Middle frontal gyrus (tissue), 1 donor: ENCODE data around the gene CEP89.
"Not testable (repeated sequence)": the region's sequence is repeated elsewhere in the genome, so short reads cannot be mapped to it uniquely, and the experiment has no call there.

Source experiments
- DNase-seq: peaks from one replicate; pipeline ENCODE4 v3.0.0-alpha.2; 2015; ENCODE audit warnings: low spot score; ENCODE audit errors: extremely low spot score

Gene CEP89

DNA sequence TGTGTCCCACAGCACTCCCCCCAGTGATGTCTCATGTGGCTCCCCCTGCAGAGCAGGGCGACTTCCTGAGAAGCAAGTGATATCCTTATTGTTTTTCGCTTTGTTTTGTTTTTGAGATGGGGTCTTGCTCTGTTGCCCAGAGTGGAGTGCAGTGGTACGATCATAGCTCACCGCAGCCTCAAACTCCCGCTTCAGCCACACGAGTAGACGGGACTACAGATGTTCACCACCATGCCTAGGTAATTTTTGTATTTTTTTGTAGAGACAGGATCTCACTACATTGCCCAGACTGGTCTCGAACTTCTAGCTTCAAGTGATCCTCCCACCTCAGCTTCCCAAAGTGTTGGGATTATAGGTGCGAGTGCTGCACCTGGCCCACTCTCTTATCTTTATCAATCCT lies 5.0 kb downstream of the CEP89 start:
- no peak for DNase-seq

GRCh38 chr19:32945260-32945659 lies 26.5 kb downstream of the CEP89 start:
- DNase-seq, result no peak

DNA sequence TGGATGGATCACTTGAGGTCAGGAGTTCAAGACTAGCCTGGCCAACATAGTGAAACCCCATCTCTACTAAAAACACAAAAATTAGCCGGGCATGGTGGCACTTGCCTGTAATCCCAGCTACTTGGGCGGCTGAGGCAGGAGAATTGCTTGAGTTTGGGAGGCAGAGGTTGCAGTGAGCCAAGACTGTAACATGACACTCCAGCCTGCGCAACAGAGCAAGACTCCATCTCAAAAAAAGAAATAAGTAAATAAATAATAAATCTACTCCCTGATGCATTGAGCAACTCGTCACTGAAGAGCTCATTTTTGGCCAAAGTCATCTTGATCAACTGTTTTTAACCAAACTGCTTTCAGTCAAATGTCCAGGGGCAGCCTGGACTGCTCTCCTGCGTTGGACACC lies 30.5 kb downstream of the CEP89 start:
- not testable (repeated sequence) for DNase-seq

DNA sequence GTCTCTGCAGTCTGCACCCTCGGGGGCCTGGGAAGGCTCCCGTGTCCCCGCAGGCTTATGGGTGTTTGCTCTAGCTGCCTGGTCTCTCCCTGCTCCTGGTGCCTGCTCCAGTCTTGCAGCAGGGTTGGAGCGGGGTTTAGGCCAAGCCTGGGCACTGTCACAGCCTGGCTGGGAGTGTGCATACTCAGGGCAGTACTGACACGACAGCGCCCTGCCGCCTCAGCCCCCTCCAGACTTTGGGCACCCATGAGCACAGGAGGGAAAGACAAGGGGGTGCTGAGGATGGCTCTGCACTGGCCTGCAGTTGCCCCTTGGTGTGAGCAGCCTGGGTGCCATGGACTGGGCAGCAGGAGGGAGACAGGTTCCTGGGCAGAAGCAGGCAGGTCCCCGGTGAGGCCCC lies 35.7 kb downstream of the CEP89 start:
- no peak for DNase-seq

- DNase-seq, result no peak
Measured at GRCh38 chr19:32935629-32936028, 36.1 kb downstream of the CEP89 start.

GRCh38 chr19:32933571-32933970 lies 38.2 kb downstream of the CEP89 start:
- no peak for DNase-seq

GRCh38 chr19:32930567-32930966 lies 41.2 kb downstream of the CEP89 start:
- no peak for DNase-seq

- no peak for DNase-seq
Measured at GRCh38 chr19:32928806-32929205, 43.0 kb downstream of the CEP89 start.

DNA sequence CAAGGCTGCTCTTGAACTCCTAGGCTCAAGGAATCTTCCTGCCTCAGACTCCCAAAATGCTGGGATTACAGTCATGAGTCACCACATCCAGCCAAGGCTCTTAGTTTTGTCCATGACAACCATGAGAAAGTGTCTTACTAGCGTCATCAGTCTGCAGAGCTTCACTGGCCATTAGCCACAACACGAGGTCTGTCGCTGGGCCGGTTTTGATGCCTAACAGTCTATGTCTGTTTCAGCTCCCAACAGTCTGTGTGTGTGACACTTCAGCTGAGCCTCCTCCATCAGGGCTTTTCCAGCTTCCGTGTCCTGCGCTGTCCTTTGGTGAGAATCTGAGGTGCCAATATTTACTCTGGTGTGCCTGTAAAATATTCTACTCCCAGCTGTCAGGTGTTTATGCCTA lies 47.6 kb downstream of the CEP89 start:
- DNase-seq, result no peak

GRCh38 chr19:32921624-32922023 lies 50.1 kb downstream of the CEP89 start:
- DNase-seq, result no peak

- DNase-seq, result no peak
Measured at GRCh38 chr19:32919365-32919764, 52.4 kb downstream of the CEP89 start.

GRCh38 chr19:32917616-32917996 lies 54.2 kb downstream of the CEP89 start:
- no peak for DNase-seq

- DNase-seq, result no peak
Measured at GRCh38 chr19:32916969-32917615, 54.7 kb downstream of the CEP89 start.

DNA sequence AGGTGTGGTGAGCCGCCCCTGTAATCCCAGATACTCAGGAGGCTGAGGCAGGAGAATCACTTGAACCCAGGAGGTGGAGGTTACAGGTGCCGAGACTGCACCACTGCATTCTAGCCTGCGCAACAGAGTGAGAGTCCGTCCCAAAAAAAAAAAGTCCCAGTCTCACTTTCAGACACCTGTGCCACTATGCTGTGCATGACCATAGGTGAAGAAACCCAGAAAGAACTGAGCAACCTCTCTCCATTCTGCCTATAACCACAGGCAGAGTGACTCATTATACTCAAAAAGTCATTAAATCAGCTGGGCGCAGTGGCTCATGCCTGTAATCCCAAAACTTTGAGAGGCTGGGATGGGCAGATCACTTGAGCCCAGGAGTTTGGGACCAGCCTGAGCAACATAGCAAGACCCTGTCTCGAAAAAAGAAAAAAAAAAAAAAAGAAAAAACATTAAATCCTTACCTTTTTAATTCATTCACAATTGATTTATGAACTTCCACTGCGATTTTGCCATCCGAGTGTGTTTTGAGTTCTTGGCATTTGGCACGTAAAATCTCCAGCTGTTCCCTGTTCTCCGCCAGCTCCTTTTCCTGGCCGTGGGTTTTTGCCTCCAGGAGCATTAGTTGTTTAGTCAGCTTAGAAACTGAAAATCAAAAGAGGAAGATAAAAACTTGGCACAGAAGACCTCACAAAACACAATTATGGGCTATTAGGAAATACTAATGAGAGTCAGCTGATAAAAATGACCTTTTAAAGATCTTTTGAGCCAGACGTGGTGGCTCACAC lies 56.7 kb downstream of the CEP89 start:
- DNase-seq, result no peak

DNA sequence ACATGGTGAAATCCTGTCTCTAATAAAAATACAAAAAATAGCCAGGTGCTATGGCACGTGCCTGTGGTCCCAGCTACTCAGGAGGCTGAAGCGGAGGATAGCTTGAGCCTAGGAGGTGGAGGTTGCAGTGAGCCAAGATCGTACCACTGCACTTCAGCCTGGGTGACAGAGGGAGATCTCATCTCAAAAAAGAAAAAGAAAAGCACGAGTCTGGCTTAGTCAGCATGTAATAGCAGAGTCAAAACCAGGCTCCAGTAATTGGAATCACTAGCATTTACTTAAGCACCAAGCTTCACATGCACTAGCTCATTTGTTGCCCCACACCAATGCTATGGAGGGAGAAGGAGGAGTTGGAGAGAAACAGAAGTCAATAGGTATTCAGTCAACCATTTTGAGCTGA lies 60.3 kb downstream of the CEP89 start:
- DNase-seq, result no peak

GRCh38 chr19:32910874-32911273 lies 60.9 kb downstream of the CEP89 start:
- DNase-seq, result no peak

- DNase-seq, result no peak
Measured at GRCh38 chr19:32910094-32910493, 61.7 kb downstream of the CEP89 start.

GRCh38 chr19:32909257-32909656 lies 62.5 kb downstream of the CEP89 start:
- DNase-seq, result no peak

DNA sequence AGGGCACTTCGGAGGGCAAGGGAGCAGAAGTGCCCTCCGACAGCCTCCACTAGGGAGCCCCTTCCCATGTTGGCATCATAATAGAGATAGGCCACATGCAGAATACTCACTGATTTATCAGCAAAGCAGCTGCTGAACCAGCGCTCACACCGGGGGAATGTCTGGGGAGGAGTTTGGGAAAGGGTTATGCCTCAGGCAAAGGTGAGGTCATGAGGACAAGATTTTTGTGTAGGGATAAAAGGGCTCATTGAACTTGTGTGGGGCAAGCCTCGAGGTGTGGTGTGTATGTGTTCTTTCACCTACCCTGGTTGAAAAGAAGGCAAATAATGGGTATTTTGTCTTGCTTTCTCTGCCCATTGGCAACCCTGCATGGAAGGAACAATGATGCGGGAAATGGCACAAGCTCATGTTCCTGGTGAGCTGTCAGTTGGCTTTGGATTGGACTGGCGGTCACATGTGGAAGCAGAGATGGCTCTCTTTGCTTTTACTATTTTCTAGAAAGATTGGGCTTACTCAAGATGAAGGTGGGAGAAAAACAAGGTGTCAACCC lies 63.0 kb downstream of the CEP89 start:
- no peak for DNase-seq

DNA sequence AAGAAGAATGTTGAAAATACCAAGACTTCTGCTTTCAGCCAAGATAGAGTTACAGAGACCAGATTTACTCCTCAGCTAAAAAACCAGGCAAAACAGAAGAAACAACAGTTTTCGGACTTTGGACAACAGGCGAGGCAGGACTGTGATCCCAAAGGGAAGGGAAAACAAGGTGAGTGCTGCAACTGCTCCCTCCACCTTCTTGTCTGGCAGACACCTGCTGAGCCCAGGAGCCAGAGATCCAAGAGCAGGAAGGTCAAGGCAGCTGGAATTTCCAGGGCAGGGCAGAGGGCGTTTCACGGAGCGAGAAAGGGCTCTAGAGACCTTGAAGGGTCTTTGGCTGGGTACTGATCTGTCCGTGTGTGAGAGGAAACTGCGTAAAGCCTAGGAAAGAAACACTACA lies 69.3 kb downstream of the CEP89 start:
- DNase-seq, result no peak

DNA sequence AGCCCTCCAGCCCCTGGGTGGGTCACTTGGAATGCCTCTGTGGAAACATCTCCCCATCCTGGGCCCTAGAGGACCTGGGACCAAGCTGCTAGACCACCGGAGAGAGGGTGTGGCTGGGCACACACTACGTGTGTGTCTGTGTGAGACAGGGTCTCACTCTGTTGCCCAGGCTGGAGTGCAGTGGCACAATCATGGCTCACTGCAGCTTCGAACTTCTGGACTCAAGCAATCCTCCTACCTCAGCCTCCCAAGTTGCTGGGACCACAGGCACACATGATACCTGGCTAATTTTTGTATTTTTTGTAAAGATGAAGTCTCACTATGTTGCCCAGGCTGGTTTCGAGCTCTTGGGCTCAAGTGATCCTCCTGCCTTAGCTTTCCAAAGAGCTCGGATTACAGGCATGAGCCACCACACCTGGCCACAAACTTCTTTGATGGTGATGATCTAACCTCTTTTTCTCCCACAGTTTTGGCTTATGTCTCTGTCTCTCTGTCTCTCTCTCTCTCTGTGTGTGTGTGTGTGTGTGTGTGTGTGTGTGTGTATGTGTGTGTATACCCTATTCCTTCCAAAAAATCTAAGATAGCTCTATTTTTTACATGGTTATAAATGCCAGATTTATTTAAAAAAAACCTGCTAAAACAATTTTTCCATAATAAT lies 70.1 kb downstream of the CEP89 start:
- no peak for DNase-seq

- no peak for DNase-seq
Measured at GRCh38 chr19:32896516-32897214, 75.1 kb downstream of the CEP89 start.
